ENCODE measurements around the gene ASCC1.

The ASCC1 gene

GRCh38 chr10:72080042-72080975, 135.8 kb downstream of the ASCC1 start:
- DNase-seq: no peak

- DNase-seq: no peak
Observed at GRCh38 chr10:72079356-72079755, 136.7 kb downstream of the ASCC1 start.

GRCh38 chr10:72077275-72077990, 138.6 kb downstream of the ASCC1 start:
- DNase-seq: no peak

GRCh38 chr10:72076756-72077155, 139.3 kb downstream of the ASCC1 start:
- no peak for DNase-seq

GRCh38 chr10:72075376-72076115, 140.5 kb downstream of the ASCC1 start:
- DNase-seq: no peak

GRCh38 chr10:72074574-72075375, 141.3 kb downstream of the ASCC1 start:
- no peak for DNase-seq

- no peak for DNase-seq
Observed at GRCh38 chr10:72073708-72074573, 142.1 kb downstream of the ASCC1 start.

- DNase-seq: no peak
Observed at GRCh38 chr10:72072639-72073038, 143.4 kb downstream of the ASCC1 start.

GRCh38 chr10:72072046-72072445, 144.0 kb downstream of the ASCC1 start:
- DNase-seq: no peak

GRCh38 chr10:72069751-72070526, 146.1 kb downstream of the ASCC1 start:
- peak; percentile 44 for DNase-seq

- no peak for DNase-seq
Observed at GRCh38 chr10:72068901-72069446, 147.1 kb downstream of the ASCC1 start.

- no peak for DNase-seq
Observed at GRCh38 chr10:72068126-72068765, 147.8 kb downstream of the ASCC1 start.

- no peak for DNase-seq
Observed at GRCh38 chr10:72067463-72068125, 148.5 kb downstream of the ASCC1 start.

- no peak for DNase-seq
Observed at GRCh38 chr10:72066318-72067284, 149.5 kb downstream of the ASCC1 start.

- DNase-seq: no peak
Observed at GRCh38 chr10:72065439-72066025, 150.5 kb downstream of the ASCC1 start.

GRCh38 chr10:72063703-72064391, 152.2 kb downstream of the ASCC1 start:
- no peak for DNase-seq

Measured in KG1 (cell line).